ENCODE data around the gene NPY2R. TPM values are rescaled to one million over a fixed set of nuclear protein-coding genes. Genes with fewer than 3 reads are reported as not detected.

NPY2R gene
- total and polyA plus RNA-seq, 4 donors, result 0.39 to 3.3 (median 1.0) TPM

DNA sequence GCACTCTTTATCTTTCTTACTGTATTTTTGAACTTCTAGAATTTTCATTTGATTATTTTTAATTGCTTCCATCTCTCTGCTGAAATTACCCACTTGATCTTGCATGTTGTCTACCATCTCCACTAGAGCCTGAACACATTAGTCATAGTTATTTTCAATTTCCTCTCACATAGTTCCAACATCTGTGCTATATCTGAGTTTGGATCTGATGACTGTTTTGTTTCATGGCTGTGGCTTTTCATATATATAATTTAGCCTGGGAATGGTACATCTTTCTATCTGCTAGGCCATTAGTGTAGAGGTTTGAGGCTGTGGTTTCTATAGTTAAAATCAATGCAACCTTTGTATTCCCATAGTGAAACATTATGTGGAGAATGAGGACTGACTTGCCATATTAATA is 33.2 kb downstream of the NPY2R start:
- DNase-seq (ENCODE audit: low read depth in 4 of 6, low spot score in 6 of 6), result no peak
- Histone ChIP-seq H3K36me3 (ENCODE audit: control insufficient read depth, insufficient read depth, low read length) (no peaks in the 10 kb centered on the region), H3K9me3 (ENCODE audit: control insufficient read depth, insufficient read depth, low read length) (no peaks in the 10 kb centered on the region), H3K4me3 (ENCODE audit: low read depth, low read length) (no peak overlapping the region), H3K4me1 (ENCODE audit: control insufficient read depth, insufficient read depth, low read length) (no peaks in the 10 kb centered on the region), H3K27ac (ENCODE audit: low read depth, low read length) (no peak overlapping the region), H3K27me3 (ENCODE audit: control insufficient read depth, insufficient read depth, low read length) (no peaks in the 10 kb centered on the region)

DNA sequence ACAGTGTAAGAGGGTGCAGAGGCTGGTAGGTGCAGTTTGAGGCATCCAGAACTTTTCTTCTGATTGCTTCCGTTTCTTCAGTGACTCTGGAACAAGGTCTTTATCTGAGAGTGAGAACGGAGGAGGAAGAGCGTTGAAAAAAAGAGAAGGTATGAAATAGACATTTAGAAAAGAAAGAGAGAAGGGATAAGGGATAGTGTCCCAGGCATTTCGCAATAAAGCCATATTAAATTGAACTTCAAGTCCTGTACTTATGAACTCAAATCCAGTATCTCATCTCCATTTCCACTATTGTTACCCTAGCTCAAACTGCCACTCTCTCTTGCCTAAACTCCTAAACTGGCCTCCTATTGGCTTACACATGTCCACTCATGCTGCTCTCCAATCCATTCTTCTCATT is 36.7 kb downstream of the NPY2R start:
- H3K9me3 ChIP-seq (ENCODE audit: control insufficient read depth, insufficient read depth, low read length), result no peaks in the 10 kb centered on the region
- H3K4me3 ChIP-seq (ENCODE audit: low read depth, low read length), result no peak overlapping the region
- no peak for DNase-seq (ENCODE audit: low read depth in 4 of 6, low spot score in 6 of 6)
- peaks cover 2% of the 10 kb centered on the region for H3K27me3 ChIP-seq (ENCODE audit: control insufficient read depth, insufficient read depth, low read length)
- WGBS (ENCODE audit: insufficient coverage), result 87% methylated on average over 3 of the region's 4 CpGs
- H3K27ac ChIP-seq (ENCODE audit: low read depth, low read length), result no peak overlapping the region
- H3K36me3 ChIP-seq (ENCODE audit: control insufficient read depth, insufficient read depth, low read length), result no peaks in the 10 kb centered on the region
- no peaks in the 10 kb centered on the region for H3K4me1 ChIP-seq (ENCODE audit: control insufficient read depth, insufficient read depth, low read length)

DNA sequence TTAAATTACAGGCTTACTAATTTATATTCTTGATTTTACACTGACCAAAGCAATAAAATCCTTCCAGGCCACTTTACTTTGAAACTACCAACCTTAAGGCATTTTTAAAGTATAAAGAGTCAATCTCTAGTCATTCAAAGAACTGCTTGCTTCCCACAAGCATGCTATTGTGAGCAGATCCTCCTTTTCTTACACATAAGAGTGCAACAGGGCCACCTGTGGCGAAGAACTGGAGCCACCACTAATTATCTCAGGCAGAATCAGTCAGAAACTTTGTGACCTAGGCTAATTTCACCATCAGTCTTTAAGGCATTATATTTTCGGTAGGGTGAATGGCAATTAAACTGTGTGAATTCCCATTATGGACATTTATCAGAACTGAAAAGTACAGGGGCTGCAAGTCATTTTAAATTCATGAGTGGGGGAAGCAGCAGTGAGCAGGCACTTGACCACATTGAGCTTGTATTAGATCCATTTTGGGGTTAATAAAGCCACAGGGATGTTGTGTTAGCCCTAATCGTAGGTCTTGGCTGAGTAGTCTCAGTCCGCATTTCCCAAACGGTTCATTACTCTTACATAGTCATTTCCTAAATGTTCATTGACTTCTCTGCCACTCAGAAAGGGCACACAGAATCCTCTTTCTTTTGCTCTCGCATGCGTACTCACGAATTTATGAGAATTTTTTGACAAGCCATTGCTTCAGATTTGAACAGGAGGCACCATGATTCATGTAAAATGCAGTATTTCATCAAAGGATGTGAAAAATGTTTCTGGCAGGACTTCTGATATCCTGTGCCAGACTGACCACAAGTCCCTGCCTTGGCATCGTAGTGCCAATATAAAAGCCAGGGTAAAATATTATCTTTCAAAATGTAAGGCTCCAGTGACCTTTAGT is 39.8 kb downstream of the NPY2R start:
- peak in 2 of 6 donors; percentile 6 to 66 for DNase-seq (ENCODE audit: low read depth in 4 of 6, low spot score in 6 of 6)
- Histone ChIP-seq H3K4me1 (ENCODE audit: control insufficient read depth, insufficient read depth, low read length) (no peaks in the 10 kb centered on the region), H3K4me3 (ENCODE audit: low read depth, low read length) (no peak overlapping the region), H3K36me3 (ENCODE audit: control insufficient read depth, insufficient read depth, low read length) (no peaks in the 10 kb centered on the region), H3K27ac (ENCODE audit: low read depth, low read length) (no peak overlapping the region), H3K9me3 (ENCODE audit: control insufficient read depth, insufficient read depth, low read length) (no peaks in the 10 kb centered on the region), H3K27me3 (ENCODE audit: control insufficient read depth, insufficient read depth, low read length) (peaks cover 2% of the 10 kb centered on the region)
- WGBS (ENCODE audit: insufficient coverage), result 19% methylated on average over 3 of the region's 9 CpGs

DNA sequence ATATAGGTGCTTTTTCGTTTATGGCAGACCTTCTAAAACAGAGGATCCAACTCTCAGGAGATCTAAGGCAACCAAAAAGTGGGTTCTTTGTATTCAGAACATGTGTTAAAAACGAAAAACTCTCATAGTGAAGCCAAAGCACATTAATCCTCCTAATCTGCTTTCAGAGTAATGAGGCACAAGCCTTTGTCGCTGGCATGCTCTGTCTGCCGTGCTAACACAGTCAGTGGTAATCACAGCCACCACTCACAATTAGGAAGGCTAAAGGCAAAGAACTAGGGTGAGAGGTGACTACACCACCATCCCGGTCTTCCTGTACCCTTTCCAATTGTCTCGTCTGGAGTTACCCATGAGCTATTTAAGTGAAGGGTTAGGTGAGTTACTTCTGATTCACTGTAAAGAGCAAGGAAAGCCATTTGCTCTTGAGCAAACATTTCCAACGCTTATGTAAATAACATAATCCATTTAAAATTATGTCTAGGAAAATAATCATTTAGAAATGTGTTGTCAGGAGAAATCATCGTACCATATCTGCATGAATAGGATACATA is 40.7 kb downstream of the NPY2R start:
- no peaks in the 10 kb centered on the region for H3K4me1 ChIP-seq (ENCODE audit: control insufficient read depth, insufficient read depth, low read length)
- peaks cover 2% of the 10 kb centered on the region for H3K27me3 ChIP-seq (ENCODE audit: control insufficient read depth, insufficient read depth, low read length)
- 21% methylated on average over 3 of the region's 8 CpGs for WGBS (ENCODE audit: insufficient coverage)
- no peaks in the 10 kb centered on the region for H3K36me3 ChIP-seq (ENCODE audit: control insufficient read depth, insufficient read depth, low read length)
- no peak overlapping the region for H3K4me3 ChIP-seq (ENCODE audit: low read depth, low read length)
- DNase-seq (ENCODE audit: low read depth in 4 of 6, low spot score in 6 of 6), result peak in 2 of 6 donors; percentile 29 to 62
- H3K27ac ChIP-seq (ENCODE audit: low read depth, low read length), result no peak overlapping the region
- H3K9me3 ChIP-seq (ENCODE audit: control insufficient read depth, insufficient read depth, low read length), result no peaks in the 10 kb centered on the region

DNA sequence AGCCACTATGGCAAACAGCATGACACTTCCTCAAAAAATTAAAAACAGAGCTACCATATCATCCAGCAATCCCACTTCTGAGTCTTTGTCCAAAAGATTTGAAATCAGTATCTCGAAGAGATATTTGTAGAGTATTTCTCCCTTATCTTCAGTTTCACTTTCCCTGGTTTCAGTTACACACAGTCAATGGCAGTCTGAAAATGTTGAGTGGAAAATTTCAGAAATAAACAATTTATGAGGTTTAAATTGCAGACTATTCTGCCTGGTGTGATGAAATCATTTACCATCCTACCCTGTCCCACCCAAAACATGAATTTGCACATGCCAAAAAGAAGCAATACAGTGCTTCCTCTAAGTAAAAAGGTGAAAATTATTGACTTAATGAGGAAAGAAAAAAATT is 43.9 kb downstream of the NPY2R start:
- Histone ChIP-seq H3K27me3 (ENCODE audit: control insufficient read depth, insufficient read depth, low read length) (peaks cover 2% of the 10 kb centered on the region), H3K4me3 (ENCODE audit: low read depth, low read length) (no peak overlapping the region), H3K36me3 (ENCODE audit: control insufficient read depth, insufficient read depth, low read length) (no peaks in the 10 kb centered on the region), H3K9me3 (ENCODE audit: control insufficient read depth, insufficient read depth, low read length) (no peaks in the 10 kb centered on the region), H3K4me1 (ENCODE audit: control insufficient read depth, insufficient read depth, low read length) (no peaks in the 10 kb centered on the region), H3K27ac (ENCODE audit: low read depth, low read length) (no peak overlapping the region)
- WGBS (ENCODE audit: insufficient coverage), result no CpG with 5 or more reads among the region's 1 CpG
- no peak for DNase-seq (ENCODE audit: low read depth in 4 of 6, low spot score in 6 of 6)

DNA sequence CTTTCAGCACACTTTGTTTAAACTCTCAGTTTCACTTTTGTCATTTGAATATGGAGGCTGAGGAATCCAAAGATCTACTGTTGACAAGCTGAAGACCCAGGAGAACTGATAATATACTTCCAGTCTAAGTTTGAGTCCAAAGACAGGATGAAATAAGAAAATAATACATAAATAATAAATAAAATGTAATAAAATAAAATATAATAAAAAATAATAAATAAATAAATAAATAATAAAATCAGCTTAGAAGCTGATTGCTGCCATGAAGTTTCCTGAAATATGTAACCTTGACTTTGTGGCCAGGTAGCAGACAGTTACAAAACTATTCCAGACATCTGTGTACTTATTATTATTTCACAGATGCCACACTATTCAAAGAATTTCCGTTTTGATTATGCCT is 55.0 kb downstream of the NPY2R start:
- WGBS (ENCODE audit: insufficient coverage), result no CpG with 5 or more reads among the region's 1 CpG
- Histone ChIP-seq H3K27ac (ENCODE audit: low read depth, low read length) (no peak overlapping the region), H3K36me3 (ENCODE audit: control insufficient read depth, insufficient read depth, low read length) (no peaks in the 10 kb centered on the region), H3K9me3 (ENCODE audit: control insufficient read depth, insufficient read depth, low read length) (no peaks in the 10 kb centered on the region), H3K4me1 (ENCODE audit: control insufficient read depth, insufficient read depth, low read length) (no peaks in the 10 kb centered on the region), H3K4me3 (ENCODE audit: low read depth, low read length) (no peak overlapping the region), H3K27me3 (ENCODE audit: control insufficient read depth, insufficient read depth, low read length) (no peaks in the 10 kb centered on the region)
- no peak for DNase-seq (ENCODE audit: low read depth in 4 of 6, low spot score in 6 of 6)

DNA sequence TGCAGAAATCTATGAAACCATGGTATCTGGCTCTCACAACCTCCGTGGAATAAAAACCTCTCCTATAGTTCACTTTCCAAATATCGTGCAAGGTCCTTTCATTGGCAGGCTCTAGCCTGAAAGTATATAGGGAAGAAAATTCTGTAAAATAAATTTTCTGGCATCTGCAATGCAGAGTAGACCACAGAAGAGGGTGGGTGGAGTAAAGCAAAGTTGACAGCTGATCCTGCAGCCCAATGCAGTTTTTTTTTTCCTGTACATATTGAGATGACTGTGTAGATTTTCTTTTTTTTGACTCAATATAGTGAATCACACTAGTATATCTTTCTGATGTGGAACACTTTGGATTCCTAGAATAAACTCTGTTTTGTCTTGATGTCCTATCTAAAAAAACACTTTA is 56.7 kb downstream of the NPY2R start:
- Histone ChIP-seq H3K9me3 (ENCODE audit: control insufficient read depth, insufficient read depth, low read length) (no peaks in the 10 kb centered on the region), H3K36me3 (ENCODE audit: control insufficient read depth, insufficient read depth, low read length) (no peaks in the 10 kb centered on the region), H3K4me1 (ENCODE audit: control insufficient read depth, insufficient read depth, low read length) (no peaks in the 10 kb centered on the region), H3K27me3 (ENCODE audit: control insufficient read depth, insufficient read depth, low read length) (no peaks in the 10 kb centered on the region), H3K27ac (ENCODE audit: low read depth, low read length) (no peak overlapping the region), H3K4me3 (ENCODE audit: low read depth, low read length) (no peak overlapping the region)
- WGBS (ENCODE audit: insufficient coverage), result no CpG with 5 or more reads among the region's 2 CpGs
- DNase-seq (ENCODE audit: low read depth in 4 of 6, low spot score in 6 of 6), result no peak

Other genes starting within 250 kb of the NPY2R start
- gene MAP9, start 168.3 kb downstream of the NPY2R start, total RNA-seq, result 10 to 100 TPM; 22.8 to 69.6 TPM
- 10 to 100 TPM; 21.5 to 38.0 TPM for gene MAP9, start 168.3 kb downstream of the NPY2R start, polyA plus RNA-seq (ENCODE audit: insufficient read length in 2 of 2)